GM12878 (cell line): ENCODE measurements around the gene SPRING1. TPM values are rescaled to one million over a fixed set of nuclear protein-coding genes. Genes with fewer than 3 reads are reported as not detected.

ENCODE experiments used
- CBX5 ChIP-seq: sonication (generic); IDR thresholded peaks from 2 replicates; pipeline ENCODE4 v1.6.1; 2016; ENCODE audit warnings: low read depth, moderate library complexity, mild to moderate bottlenecking, inconsistent platforms
- KAT2A ChIP-seq: conservative IDR thresholded peaks from 2 replicates; pipeline ENCODE4 v1.6.1; 2011; ENCODE audit warnings: low read depth, low read length; ENCODE audit not compliant: control insufficient read depth
- MTA3 ChIP-seq: IDR thresholded peaks from 2 replicates; pipeline ENCODE4 v1.6.1; 2012; ENCODE audit warnings: low read length, inconsistent platforms, borderline replicate concordance
- NFXL1 ChIP-seq: fragments of 450-650 bp; IDR thresholded peaks from 2 replicates; pipeline ENCODE4 v1.6.1; 2017; ENCODE audit warnings: antibody characterized with exemption, mild to moderate bottlenecking, borderline replicate concordance
- RB1 ChIP-seq: fragments of 450-650 bp; formaldehyde crosslinking; IDR thresholded peaks from 2 replicates; pipeline ENCODE4 v1.6.1; 2017; ENCODE audit warnings: mild to moderate bottlenecking, borderline replicate concordance
- SP1 ChIP-seq: IDR thresholded peaks from one replicate; pipeline ENCODE4 v1.6.1; 2011; ENCODE audit warnings: low read depth, low read length
- SREBF1 ChIP-seq: IDR thresholded peaks from 2 replicates; pipeline ENCODE4 v1.6.1; 2012; ENCODE audit warnings: mild to moderate bottlenecking, low read length
- ZNF622 ChIP-seq: fragments of 450-650 bp; IDR thresholded peaks from 2 replicates; pipeline ENCODE4 v1.6.1; 2017; ENCODE audit warnings: mild to moderate bottlenecking, inconsistent platforms
- polyA plus RNA-seq, 11 experiments: library from polyadenylated mRNA; depleted of rRNA in 4 of 11; unstranded in 6 of 11; stranded (reverse) in 5 of 11; fragments of >200 nt; fragmentation: Nextera tagmentation in 4 of 11; fragmentation: Illumina TruSeq in 1 of 11; extraction: Ambion mirVana in 4 of 11; extraction: Trizol in 1 of 11; gene quantifications; 1 replicate in 1 of 11; 2 replicates in 10 of 11; pipeline versions ENCODE4 v1.2.1 to v1.2.3, GENCODE V29; 2011 to 2016; ENCODE audit warnings: inconsistent platforms in 2 of 11, missing spikeins in 2 of 11, low read depth in 1 of 11
- total RNA-seq, 4 experiments: library from RNA; depleted of rRNA in 3 of 4; stranded (reverse); fragments of >200 nt in 3 of 4; fragmentation: Illumina TruSeq in 1 of 4; extraction: Trizol in 1 of 4; gene quantifications; 2 replicates each; pipeline versions ENCODE4 v1.2.1 to v1.2.3, GENCODE V29; 2013 to 2021
- TF ChIP-seq, protein P1 (sequence below), 3 experiments: IDR thresholded peaks in 2 of 3; conservative IDR thresholded peaks in 1 of 3; 2 replicates each; pipeline ENCODE4 v1.5.1; 2011; ENCODE audit warnings: low read depth in 3 of 3, low read length in 3 of 3, mild to moderate bottlenecking in 3 of 3, control low read depth in 2 of 3, moderate library complexity in 2 of 3, inconsistent platforms in 1 of 3, mixed read lengths in 1 of 3; ENCODE audit not compliant: control insufficient read depth in 2 of 3, insufficient read depth in 1 of 3; ENCODE audit errors: extremely low read depth in 1 of 3
- TF ChIP-seq, protein P2 (sequence below): IDR thresholded peaks from 2 replicates; pipeline ENCODE4 v1.6.1; 2011; ENCODE audit warnings: low read depth, low read length, improper control_type of control experiment, borderline replicate concordance
- TF ChIP-seq, protein P3 (sequence below): IDR thresholded peaks from 2 replicates; pipeline ENCODE4 v1.6.1; 2011; ENCODE audit warnings: borderline replicate concordance, low read depth, mild to moderate bottlenecking, moderate library complexity, low read length; ENCODE audit not compliant: insufficient read depth, poor library complexity, severe bottlenecking
- TF ChIP-seq, protein P4 (sequence below): IDR thresholded peaks from 2 replicates; pipeline ENCODE4 v1.6.1; 2012; ENCODE audit warnings: improper control_type of control experiment, low read depth, low read length; ENCODE audit not compliant: insufficient replicate concordance
- TF ChIP-seq, protein P5 (sequence below): fragments of 450-650 bp; formaldehyde crosslinking; IDR thresholded peaks from 2 replicates; pipeline ENCODE4 v1.5.0; 2022; ENCODE audit warnings: mild to moderate bottlenecking, missing genetic modification characterization

The SPRING1 gene
- total and polyA plus RNA-seq, 10 of the 15 experiments (the other 5 are each of a cell fraction or from before 2014, with no cell fraction given) = 2.5 to 25.7 (median 14.3) TPM

DNA sequence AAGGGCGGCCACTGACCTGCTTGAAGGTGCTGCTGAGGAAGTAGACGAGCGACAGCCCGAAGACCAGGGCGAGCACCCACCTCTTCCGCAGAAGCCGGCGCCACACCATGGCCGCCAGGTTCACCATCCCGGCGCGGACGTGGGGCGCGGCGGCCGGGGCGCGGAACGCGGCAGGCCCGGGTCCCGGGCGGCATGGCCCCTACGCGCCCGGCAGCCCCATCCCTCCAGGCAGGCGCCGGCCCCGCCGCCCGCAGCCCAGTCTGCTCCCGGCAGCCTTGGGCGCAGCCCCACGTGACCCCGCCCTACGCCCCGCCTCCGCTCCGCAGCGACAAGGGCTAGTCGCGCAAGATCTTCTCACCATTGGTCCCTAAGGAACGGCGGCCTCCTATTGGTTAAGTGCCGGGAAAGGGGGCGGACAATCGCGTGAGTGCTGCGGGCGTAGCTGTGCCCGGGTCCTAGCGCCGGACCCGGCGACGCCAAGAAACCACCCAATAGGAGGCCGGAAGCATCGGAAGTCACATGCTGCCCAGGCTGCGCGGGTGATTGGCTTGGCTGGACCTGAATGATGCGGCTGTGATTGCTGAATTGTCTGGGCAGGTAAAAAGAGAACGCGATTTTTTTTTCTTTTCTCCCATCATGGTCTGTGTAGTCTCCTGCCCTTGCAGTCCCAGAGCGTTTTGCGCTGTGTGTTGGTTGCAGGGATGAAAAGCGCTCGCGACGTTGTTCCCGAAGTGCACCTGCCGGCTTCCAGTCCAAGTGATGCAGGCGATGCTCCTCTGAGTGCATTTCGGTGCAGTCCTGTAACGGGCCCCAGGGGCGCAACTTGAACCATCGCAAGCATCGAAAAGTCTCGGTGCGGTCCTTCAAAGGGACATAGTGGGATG, at the start of gene SPRING1, which contains the start of gene RNFT2 (continued):
- TF ChIP-seq, protein P1, sequence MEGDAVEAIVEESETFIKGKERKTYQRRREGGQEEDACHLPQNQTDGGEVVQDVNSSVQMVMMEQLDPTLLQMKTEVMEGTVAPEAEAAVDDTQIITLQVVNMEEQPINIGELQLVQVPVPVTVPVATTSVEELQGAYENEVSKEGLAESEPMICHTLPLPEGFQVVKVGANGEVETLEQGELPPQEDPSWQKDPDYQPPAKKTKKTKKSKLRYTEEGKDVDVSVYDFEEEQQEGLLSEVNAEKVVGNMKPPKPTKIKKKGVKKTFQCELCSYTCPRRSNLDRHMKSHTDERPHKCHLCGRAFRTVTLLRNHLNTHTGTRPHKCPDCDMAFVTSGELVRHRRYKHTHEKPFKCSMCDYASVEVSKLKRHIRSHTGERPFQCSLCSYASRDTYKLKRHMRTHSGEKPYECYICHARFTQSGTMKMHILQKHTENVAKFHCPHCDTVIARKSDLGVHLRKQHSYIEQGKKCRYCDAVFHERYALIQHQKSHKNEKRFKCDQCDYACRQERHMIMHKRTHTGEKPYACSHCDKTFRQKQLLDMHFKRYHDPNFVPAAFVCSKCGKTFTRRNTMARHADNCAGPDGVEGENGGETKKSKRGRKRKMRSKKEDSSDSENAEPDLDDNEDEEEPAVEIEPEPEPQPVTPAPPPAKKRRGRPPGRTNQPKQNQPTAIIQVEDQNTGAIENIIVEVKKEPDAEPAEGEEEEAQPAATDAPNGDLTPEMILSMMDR (IDR thresholded peaks at IDR 0.05 in 2 of 3, conservative IDR thresholded peaks at IDR 0.05 in 1 of 3; ENCODE audit: control insufficient read depth in 2 of 3, extremely low read depth in 1 of 3, insufficient read depth in 1 of 3, low read depth in 3 of 3, low read length in 3 of 3) = peak in 1 of 3 experiments; percentile 20; a peak in 1 of 6 replicates
- TF ChIP-seq, protein P2, sequence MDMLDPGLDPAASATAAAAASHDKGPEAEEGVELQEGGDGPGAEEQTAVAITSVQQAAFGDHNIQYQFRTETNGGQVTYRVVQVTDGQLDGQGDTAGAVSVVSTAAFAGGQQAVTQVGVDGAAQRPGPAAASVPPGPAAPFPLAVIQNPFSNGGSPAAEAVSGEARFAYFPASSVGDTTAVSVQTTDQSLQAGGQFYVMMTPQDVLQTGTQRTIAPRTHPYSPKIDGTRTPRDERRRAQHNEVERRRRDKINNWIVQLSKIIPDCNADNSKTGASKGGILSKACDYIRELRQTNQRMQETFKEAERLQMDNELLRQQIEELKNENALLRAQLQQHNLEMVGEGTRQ = peak; percentile 85
- TF ChIP-seq SP1 = peak; percentile 99
- no peak for TF ChIP-seq ZNF622
- TF ChIP-seq, protein P3, sequence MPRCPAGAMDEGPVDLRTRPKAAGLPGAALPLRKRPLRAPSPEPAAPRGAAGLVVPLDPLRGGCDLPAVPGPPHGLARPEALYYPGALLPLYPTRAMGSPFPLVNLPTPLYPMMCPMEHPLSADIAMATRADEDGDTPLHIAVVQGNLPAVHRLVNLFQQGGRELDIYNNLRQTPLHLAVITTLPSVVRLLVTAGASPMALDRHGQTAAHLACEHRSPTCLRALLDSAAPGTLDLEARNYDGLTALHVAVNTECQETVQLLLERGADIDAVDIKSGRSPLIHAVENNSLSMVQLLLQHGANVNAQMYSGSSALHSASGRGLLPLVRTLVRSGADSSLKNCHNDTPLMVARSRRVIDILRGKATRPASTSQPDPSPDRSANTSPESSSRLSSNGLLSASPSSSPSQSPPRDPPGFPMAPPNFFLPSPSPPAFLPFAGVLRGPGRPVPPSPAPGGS = no peak
- no peak for TF ChIP-seq CBX5
- TF ChIP-seq, protein P4, sequence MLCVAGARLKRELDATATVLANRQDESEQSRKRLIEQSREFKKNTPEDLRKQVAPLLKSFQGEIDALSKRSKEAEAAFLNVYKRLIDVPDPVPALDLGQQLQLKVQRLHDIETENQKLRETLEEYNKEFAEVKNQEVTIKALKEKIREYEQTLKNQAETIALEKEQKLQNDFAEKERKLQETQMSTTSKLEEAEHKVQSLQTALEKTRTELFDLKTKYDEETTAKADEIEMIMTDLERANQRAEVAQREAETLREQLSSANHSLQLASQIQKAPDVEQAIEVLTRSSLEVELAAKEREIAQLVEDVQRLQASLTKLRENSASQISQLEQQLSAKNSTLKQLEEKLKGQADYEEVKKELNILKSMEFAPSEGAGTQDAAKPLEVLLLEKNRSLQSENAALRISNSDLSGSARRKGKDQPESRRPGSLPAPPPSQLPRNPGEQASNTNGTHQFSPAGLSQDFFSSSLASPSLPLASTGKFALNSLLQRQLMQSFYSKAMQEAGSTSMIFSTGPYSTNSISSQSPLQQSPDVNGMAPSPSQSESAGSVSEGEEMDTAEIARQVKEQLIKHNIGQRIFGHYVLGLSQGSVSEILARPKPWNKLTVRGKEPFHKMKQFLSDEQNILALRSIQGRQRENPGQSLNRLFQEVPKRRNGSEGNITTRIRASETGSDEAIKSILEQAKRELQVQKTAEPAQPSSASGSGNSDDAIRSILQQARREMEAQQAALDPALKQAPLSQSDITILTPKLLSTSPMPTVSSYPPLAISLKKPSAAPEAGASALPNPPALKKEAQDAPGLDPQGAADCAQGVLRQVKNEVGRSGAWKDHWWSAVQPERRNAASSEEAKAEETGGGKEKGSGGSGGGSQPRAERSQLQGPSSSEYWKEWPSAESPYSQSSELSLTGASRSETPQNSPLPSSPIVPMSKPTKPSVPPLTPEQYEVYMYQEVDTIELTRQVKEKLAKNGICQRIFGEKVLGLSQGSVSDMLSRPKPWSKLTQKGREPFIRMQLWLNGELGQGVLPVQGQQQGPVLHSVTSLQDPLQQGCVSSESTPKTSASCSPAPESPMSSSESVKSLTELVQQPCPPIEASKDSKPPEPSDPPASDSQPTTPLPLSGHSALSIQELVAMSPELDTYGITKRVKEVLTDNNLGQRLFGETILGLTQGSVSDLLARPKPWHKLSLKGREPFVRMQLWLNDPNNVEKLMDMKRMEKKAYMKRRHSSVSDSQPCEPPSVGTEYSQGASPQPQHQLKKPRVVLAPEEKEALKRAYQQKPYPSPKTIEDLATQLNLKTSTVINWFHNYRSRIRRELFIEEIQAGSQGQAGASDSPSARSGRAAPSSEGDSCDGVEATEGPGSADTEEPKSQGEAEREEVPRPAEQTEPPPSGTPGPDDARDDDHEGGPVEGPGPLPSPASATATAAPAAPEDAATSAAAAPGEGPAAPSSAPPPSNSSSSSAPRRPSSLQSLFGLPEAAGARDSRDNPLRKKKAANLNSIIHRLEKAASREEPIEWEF = no peak
- TF ChIP-seq KAT2A = no peak
- no peak; the same call in 1 of the 2 replicates for TF ChIP-seq RB1
- 0 out of 2 replicates have a peak, but pooled peaks have one; percentile 48 for TF ChIP-seq NFXL1
- no peak for TF ChIP-seq MTA3
- TF ChIP-seq, protein P5, sequence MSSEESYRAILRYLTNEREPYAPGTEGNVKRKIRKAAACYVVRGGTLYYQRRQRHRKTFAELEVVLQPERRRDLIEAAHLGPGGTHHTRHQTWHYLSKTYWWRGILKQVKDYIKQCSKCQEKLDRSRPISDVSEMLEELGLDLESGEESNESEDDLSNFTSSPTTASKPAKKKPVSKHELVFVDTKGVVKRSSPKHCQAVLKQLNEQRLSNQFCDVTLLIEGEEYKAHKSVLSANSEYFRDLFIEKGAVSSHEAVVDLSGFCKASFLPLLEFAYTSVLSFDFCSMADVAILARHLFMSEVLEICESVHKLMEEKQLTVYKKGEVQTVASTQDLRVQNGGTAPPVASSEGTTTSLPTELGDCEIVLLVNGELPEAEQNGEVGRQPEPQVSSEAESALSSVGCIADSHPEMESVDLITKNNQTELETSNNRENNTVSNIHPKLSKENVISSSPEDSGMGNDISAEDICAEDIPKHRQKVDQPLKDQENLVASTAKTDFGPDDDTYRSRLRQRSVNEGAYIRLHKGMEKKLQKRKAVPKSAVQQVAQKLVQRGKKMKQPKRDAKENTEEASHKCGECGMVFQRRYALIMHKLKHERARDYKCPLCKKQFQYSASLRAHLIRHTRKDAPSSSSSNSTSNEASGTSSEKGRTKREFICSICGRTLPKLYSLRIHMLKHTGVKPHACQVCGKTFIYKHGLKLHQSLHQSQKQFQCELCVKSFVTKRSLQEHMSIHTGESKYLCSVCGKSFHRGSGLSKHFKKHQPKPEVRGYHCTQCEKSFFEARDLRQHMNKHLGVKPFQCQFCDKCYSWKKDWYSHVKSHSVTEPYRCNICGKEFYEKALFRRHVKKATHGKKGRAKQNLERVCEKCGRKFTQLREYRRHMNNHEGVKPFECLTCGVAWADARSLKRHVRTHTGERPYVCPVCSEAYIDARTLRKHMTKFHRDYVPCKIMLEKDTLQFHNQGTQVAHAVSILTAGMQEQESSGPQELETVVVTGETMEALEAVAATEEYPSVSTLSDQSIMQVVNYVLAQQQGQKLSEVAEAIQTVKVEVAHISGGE = no peak
- peak; percentile 33; the same call in 1 of the 2 replicates for TF ChIP-seq SREBF1
